GM19238 (cell line): ENCODE results near the gene VAT1L.

Experiments used
- DNase-seq: peaks from one replicate; pipeline ENCODE4 v3.0.0; 2011; ENCODE audit warnings: low spot score; ENCODE audit not compliant: insufficient read length

VAT1L gene

DNA sequence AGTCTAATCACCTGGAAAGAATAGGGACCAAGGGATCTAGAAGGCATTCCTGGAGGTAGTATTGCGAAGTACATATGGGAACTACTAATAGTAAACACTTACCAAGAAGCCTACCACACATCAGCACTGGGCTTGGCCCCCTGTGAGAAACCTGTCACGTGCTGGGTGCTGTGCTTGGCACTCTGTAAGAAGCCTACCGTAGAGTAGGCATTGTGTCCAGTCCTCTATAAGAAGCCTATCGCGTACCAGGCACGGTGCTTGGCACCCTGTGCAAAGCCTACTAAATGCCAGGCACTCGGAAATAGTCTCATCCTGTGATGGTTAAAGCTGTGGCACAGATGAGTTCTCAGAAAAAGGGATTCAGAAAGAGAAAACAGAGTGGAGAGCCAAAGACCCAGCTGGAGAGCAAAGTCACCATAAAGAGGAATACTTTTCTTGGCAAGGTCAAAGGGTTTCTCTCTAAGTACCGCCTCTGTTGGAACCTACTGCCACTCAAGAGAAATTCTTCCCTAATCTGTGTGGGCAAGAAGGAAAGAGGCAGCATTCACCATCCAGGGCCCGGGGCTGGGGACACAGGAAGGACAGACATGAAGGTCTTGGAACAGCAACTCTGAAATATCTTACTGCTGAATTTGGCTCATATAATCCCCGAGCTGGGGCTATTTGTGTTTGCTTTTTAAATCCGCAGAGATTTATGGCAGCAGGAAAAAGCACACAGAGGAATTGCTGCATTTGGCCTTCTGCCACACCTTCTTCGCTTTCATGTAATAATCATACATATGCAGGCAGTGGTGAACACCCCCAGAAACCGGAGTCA lies 81.8 kb downstream of the VAT1L start:
- DNase-seq, result no peak

DNA sequence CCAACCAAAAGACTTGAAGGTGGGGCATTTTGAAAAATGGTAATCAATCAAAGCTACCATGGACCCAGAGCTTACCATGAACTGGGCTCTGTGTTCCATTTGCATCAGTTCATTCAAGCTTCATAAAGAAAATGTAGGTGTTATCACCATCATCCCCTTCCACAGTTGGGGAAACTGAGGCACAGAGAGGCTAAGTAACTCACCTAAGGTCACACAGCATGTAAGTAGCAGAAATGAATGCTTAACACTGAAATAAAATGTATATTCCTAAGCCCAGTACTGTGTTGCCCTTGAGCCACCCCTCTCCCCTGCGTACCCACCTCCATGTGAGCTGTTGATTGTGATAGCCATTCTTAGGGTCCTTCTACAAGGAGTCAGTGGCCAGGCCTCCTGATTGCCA lies 83.6 kb downstream of the VAT1L start:
- DNase-seq, result no peak

GRCh38 chr16:77873066-77873465 lies 84.7 kb downstream of the VAT1L start:
- DNase-seq, result no peak

GRCh38 chr16:77874347-77874746 lies 86.0 kb downstream of the VAT1L start:
- DNase-seq, result no peak

- DNase-seq, result no peak
Measured at GRCh38 chr16:77876776-77877175, 88.4 kb downstream of the VAT1L start.

DNA sequence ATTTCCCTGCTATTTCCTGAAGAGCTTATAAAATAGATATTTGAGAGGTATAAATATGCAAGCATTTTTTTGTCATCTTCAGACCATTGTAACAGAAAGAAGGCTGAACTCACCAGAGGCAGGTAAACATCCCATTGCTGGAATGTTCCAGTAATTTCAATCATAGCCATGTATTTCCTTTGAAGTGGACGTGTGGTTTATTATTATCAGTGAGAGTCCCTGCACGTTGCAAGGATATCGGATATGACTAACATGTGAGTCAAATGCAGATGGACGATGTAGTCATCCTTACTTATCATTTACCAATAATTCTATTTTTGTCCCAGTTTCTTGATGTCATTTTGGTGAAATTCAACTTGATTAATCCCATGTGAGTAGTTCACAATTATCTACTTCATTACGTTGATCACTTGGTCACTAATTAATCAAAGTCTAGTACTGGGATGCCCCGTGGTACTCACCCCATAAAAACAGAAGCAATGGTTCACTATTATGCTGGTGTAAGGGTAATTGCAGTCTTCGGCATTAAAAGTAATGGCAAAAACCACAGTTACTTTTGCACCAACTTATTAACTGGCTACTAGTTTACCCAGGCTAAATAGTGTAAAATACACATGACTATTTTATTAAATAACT lies 89.5 kb downstream of the VAT1L start:
- no peak for DNase-seq

GRCh38 chr16:77881355-77882030 lies 93.1 kb downstream of the VAT1L start:
- DNase-seq, result no peak

GRCh38 chr16:77882358-77882757 lies 94.0 kb downstream of the VAT1L start:
- DNase-seq, result no peak

- DNase-seq, result no peak
Measured at GRCh38 chr16:77885571-77886295, 97.4 kb downstream of the VAT1L start.

DNA sequence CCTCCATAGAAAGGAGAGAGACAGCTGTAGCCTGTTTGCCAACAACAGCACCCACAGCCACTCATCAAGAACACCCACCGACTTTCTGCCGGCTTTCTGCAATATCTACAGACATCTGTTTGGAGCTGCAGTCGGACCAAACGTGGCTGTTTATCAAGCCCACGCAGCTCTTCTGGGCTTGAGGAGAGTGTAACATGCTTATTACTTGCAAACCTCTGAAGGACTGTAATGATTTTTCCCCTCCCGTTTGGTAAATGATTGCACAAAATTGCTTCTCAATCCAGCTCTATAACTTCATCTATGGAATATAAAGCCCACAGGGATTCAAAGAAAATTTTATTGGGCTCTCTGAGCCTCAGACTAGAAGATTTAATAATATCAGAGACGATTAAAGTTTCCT lies 100.5 kb downstream of the VAT1L start:
- DNase-seq, result no peak

DNA sequence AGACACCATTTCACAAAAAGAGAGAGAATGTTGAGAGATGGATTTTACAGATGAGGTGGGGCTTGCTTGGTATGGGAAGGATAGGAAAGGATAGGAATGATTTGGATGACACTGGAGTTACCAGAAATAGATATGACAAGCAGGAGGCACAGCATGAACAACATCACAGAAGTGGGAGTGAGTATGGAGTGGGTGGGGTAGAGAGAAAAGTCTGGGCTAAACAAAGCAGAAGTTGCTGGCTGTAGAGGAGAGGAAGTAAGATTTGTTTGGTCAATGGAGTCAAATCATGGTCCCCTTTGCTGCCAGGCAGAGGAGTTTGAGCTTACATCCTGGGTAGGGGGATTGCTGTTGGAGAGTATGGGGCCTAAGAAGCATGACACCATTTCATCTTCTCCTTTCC lies 101.7 kb downstream of the VAT1L start:
- no peak for DNase-seq

GRCh38 chr16:77894162-77894561 lies 105.8 kb downstream of the VAT1L start:
- no peak for DNase-seq

- no peak for DNase-seq
Measured at GRCh38 chr16:77895962-77896361, 107.6 kb downstream of the VAT1L start.

DNA sequence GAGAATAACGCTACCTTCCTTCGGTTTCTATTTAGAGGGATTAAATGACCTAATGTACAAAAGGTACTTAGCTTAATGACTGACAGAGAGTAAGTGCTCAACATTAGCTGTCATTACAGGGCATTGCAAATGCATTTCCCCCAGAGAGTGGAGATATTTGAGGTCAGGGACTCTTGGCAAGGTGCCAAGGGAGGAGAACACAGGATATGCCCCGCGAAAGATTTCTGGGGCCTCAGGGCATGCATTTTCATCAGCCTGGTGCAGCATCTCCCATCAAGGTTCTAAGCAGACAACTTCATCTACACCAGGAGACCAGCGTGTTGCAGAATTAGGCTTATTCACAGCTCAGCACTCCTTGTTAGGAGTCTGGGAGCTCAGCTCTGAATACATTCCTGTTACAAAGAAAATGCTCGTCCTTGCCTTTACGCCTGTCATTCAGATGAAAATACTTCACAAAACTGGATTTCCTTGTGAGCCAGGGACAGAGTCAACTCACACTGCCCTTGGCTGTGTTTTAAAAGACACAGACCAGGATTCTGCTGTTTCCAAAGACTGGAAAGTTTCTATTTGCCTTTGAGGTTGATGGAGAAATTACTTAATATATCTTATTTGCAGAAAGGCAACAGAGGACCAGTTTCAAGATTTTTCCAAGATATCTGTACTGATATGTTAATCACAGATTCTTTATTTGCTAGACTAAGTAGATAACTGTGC lies 108.2 kb downstream of the VAT1L start:
- no peak for DNase-seq

GRCh38 chr16:77897129-77897437 lies 108.7 kb downstream of the VAT1L start:
- DNase-seq, result no peak

GRCh38 chr16:77897831-77898605 lies 109.7 kb downstream of the VAT1L start:
- DNase-seq, result no peak

- DNase-seq, result no peak
Measured at GRCh38 chr16:77898671-77899211, 110.4 kb downstream of the VAT1L start.

- no peak for DNase-seq
Measured at GRCh38 chr16:77899416-77899815, 111.1 kb downstream of the VAT1L start.

GRCh38 chr16:77905374-77905920 lies 117.1 kb downstream of the VAT1L start:
- DNase-seq, result no peak

- DNase-seq, result no peak
Measured at GRCh38 chr16:77910021-77910420, 121.7 kb downstream of the VAT1L start.
